ENCODE results near the gene NBEAL1. TPM values are rescaled to one million over a fixed set of nuclear protein-coding genes. Genes with fewer than 3 reads are reported as not detected.
"Not testable (repeated sequence)": the region's sequence is repeated elsewhere in the genome, so short reads cannot be mapped to it uniquely, and the experiment has no call there.

The NBEAL1 gene
- 10 to 100 TPM; 14.7 to 26.9 (median 18.9) TPM for total RNA-seq
- polyA plus RNA-seq: 1 to 10 TPM; 3.1 to 3.5 TPM
- long read RNA-seq, donor 1, partial matches to known transcripts: 2 of 2 reads
- long read RNA-seq, donor 1, other reads (novel, unspliced or antisense): 0 of 2 reads
- long read RNA-seq, donor 2, partial matches to known transcripts: 8 of 13 reads
- long read RNA-seq, donor 2, other reads (novel, unspliced or antisense): 5 of 13 reads
- long read RNA-seq, donor 3, partial matches to known transcripts: 1 of 3 reads
- long read RNA-seq, donor 3, other reads (novel, unspliced or antisense): 2 of 3 reads

DNA sequence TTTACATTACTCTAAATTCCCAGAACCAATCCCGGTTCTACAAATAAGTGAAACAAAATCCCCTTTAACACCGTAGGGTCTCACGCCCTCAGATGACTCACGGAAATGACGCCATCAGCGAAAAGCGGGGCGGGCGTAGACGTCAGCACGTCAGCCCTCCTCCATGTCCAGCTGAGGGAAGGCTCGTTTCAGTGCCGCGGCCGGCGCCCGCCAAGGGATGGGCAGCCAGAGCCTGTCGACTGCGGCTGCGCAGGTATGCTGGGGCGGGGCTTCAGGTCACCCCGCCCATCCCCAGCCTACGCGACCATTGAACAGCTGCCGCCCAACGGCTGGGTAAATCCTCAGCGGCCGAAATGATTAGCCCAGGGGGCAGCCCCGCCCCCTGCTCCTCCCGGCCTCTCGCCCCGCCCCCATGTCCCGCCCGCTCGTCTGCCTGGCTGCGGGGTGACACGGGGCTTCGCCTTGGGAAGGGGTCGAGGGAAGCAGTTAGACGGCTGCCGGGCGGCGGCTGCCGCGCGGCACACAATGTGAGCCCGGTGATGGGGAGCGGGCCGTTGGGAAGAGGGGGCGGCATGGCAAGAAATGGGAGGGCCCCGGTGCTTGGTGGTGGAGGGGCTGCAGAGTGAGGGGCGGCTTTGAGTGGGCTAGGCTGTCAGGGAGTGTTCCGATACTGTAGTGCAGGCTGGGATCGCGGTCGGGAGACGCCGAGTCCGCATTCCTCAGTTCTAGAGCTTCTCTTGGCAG is at the start of gene NBEAL1:
TSS of gene NBEAL1 (plus strand) at position 420 of the 744 bp plus-strand sequence. CDS start 1,510 bp downstream, outside the sequence.
- WGBS, 4 donors: 0 to 1% (median 1%) methylated on average over 21 to 59 of the region's 59 CpGs
- DNase-seq (peak; percentile 98 to 99 (median 98)), ATAC-seq (peak; percentile 98)
- Histone ChIP-seq H3K4me1 (peaks cover 0 to 46% (median 21%) of the 10 kb centered on the region in 12 donors), H3K9me3 (no peaks in the 10 kb centered on the region), H3K4me3 (peak within 1 kb of the TSS; percentile 78 to 94 (median 87)), H3K27me3 (no peaks in the 10 kb centered on the region), H3K27ac (peak within 1 kb of the TSS; percentile 90 to 99 (median 95)), H3K36me3 (no peaks in the 10 kb centered on the region)
- TF ChIP-seq, protein P1, sequence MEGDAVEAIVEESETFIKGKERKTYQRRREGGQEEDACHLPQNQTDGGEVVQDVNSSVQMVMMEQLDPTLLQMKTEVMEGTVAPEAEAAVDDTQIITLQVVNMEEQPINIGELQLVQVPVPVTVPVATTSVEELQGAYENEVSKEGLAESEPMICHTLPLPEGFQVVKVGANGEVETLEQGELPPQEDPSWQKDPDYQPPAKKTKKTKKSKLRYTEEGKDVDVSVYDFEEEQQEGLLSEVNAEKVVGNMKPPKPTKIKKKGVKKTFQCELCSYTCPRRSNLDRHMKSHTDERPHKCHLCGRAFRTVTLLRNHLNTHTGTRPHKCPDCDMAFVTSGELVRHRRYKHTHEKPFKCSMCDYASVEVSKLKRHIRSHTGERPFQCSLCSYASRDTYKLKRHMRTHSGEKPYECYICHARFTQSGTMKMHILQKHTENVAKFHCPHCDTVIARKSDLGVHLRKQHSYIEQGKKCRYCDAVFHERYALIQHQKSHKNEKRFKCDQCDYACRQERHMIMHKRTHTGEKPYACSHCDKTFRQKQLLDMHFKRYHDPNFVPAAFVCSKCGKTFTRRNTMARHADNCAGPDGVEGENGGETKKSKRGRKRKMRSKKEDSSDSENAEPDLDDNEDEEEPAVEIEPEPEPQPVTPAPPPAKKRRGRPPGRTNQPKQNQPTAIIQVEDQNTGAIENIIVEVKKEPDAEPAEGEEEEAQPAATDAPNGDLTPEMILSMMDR (IDR thresholded peaks at IDR 0.05): no peak
- peak in 1 of 2 donors; percentile 71 for TF ChIP-seq POLR2A (IDR thresholded peaks at IDR 0.05)
- intact Hi-C loops (cut with DNase I): loop anchor here in 3 of 10 donors (5.0 to 10.0 kb wide), 4 partner anchors 100 to 640 kb away; partner anchors contain the start of genes CARF (in 2 of the 3), WDR12 (in 2 of the 3), BMPR2 (in 1 of the 3) and FAM117B (in 1 of the 3)

DNA sequence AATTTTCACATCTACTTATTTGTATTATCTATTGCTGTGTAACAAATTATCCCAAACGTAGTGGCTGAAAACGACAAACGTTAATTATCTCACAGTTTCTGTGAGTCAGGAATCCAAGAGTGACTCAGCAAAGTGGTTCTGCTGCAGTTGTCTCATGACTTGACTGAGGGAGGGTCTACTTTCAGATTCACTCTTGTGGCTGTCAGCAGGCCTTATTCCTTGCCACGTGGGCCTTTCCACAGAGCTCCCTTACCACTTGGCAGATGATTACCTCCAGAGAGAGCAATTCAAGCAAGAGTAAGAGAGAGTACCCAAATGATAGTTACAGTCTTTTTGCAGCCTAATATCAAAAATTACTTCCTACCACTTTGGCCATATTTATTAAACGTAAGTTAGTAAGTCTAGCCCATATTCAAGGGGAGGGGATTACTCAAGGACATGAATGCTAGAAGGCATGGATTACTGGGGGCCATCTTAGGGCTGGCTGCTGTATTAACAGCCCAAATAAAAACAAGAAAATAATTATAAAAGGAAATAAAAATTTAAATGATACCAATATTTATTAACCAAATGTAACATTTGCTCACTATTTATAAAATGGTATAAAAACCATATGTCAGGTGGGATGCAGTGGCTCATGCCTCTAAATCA is 48.7 kb upstream of the NBEAL1 start:
- TF ChIP-seq, protein P1 (IDR thresholded peaks at IDR 0.05): no peak
- no peak for TF ChIP-seq POLR2A (IDR thresholded peaks at IDR 0.05)
- H3K9me3 ChIP-seq: no peaks in the 10 kb centered on the region
- 40 to 54% (median 48%) methylated on average over 5 of the region's 5 CpGs for WGBS, 4 donors
- DNase-seq (no peak), ATAC-seq (no peak)
- H3K4me1 ChIP-seq: peaks cover 0 to 4% (median 0%) of the 10 kb centered on the region in 12 donors
- intact Hi-C loops (cut with DNase I): no loop called here
- H3K36me3 ChIP-seq: peaks cover 0 to 51% (median 3%) of the 10 kb centered on the region in 9 donors
- H3K27me3 ChIP-seq: no peaks in the 10 kb centered on the region
- H3K27ac ChIP-seq: peak overlapping the region in 1 of 12 donors; percentile 11
- no peak overlapping the region for H3K4me3 ChIP-seq

DNA sequence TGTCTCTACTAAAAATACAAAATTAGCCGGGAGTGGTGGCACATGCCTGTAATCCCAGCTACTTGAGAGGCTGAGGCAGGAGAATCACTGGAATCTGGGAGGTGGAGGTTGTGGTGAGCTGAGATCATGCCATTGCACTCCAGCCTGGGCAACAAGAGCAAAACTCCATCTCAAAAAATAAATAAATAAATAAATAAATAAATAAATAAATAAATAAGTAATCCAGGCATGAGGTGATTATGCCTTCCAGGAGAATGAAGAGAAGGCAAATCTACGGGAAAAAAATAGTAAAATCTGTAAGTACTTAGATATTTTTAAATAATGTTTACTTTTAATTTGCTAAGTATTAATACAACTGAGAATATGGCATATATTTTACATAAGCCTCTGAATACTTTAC is 45.3 kb upstream of the NBEAL1 start:
- H3K9me3 ChIP-seq; intact Hi-C loops (cut with DNase I); DNase-seq; H3K4me1 ChIP-seq; H3K27me3 ChIP-seq; H3K4me3 ChIP-seq; ATAC-seq; H3K27ac ChIP-seq: not testable (repeated sequence)
- peaks cover 0 to 56% (median 20%) of the 10 kb centered on the region in 9 donors for H3K36me3 ChIP-seq
- WGBS, 4 donors: 44 to 50% (median 48%) methylated on average over 2 of the region's 2 CpGs

DNA sequence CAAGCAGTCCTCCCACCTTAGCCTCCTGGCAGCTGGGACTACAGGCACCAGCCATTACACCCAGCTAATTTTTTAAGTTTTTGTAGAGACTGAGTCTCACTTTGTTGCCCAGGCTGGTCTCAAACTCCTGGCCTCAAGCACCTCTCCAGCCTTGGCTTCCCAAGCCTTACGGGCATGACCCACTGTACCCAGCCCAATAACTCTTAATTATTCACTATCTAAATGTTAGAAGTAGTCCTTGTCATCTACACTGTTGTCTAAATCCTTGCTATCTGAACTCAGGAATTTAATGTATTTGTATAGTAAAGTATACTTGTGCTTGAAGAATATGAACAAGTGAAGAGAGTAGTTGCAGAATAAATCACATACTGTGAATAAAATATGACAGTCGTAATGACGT is 37.9 kb upstream of the NBEAL1 start:
- Histone ChIP-seq H3K4me1 (no peaks in the 10 kb centered on the region), H3K27me3 (no peaks in the 10 kb centered on the region), H3K36me3 (peaks cover 0 to 91% (median 27%) of the 10 kb centered on the region in 9 donors), H3K27ac (no peak overlapping the region), H3K4me3 (no peak overlapping the region), H3K9me3 (no peaks in the 10 kb centered on the region)
- DNase-seq: no peak
- TF ChIP-seq, protein P1 (IDR thresholded peaks at IDR 0.05): no peak
- no peak for TF ChIP-seq POLR2A (IDR thresholded peaks at IDR 0.05)
- 91 to 95% (median 93%) methylated on average over 3 of the region's 3 CpGs for WGBS, 4 donors
- no peak for ATAC-seq
- intact Hi-C loops (cut with DNase I): no loop called here
